Neural cell (in vitro differentiated cells): ENCODE measurements around the gene PLA2G6.

Experiments
- RAD21 ChIP-seq: fragments of 450-650 bp; conservative IDR thresholded peaks from 2 replicates; pipeline ENCODE4 v1.6.1; 2014; ENCODE audit warnings: antibody characterized with exemption, mild to moderate bottlenecking, moderate library complexity
- SMC3 ChIP-seq: fragments of 450-650 bp; conservative IDR thresholded peaks from 2 replicates; pipeline ENCODE4 v1.6.1; 2014; ENCODE audit warnings: antibody characterized with exemption, mild to moderate bottlenecking, moderate library complexity; ENCODE audit not compliant: poor library complexity
- TAF1 ChIP-seq: IDR thresholded peaks from 2 replicates; pipeline ENCODE4 v1.6.1; 2012; ENCODE audit warnings: low read depth
- TF ChIP-seq, protein P1 (sequence below): fragments of 450-650 bp; IDR thresholded peaks from 2 replicates; pipeline ENCODE4 v1.5.1; 2014; ENCODE audit warnings: antibody characterized with exemption, mild to moderate bottlenecking, moderate library complexity; ENCODE audit not compliant: poor library complexity, severe bottlenecking
- TF ChIP-seq, protein P2 (sequence below): IDR thresholded peaks from 2 replicates; pipeline ENCODE4 v1.6.1; 2012; ENCODE audit warnings: borderline replicate concordance

DNA sequence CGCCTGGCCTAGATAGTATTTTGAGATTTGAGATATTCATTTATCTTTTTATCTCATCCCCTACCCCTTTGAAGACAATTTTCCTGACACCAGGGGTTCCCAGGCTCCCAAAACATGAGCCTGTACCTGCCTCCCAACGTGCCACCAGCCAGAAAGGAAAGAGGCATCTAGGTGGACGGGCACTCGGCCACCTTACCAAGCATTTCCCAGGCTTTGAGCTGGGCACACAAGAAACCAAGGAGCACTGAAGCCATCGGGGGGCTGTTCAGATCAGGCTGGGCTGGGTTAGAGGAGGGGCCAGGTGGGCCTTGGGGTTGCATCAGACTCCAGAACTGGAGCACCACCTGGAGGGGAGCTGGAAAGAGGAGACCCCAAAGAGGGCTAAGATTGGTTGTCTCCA lies 42.7 kb downstream of the PLA2G6 start:
- TF ChIP-seq, protein P1, sequence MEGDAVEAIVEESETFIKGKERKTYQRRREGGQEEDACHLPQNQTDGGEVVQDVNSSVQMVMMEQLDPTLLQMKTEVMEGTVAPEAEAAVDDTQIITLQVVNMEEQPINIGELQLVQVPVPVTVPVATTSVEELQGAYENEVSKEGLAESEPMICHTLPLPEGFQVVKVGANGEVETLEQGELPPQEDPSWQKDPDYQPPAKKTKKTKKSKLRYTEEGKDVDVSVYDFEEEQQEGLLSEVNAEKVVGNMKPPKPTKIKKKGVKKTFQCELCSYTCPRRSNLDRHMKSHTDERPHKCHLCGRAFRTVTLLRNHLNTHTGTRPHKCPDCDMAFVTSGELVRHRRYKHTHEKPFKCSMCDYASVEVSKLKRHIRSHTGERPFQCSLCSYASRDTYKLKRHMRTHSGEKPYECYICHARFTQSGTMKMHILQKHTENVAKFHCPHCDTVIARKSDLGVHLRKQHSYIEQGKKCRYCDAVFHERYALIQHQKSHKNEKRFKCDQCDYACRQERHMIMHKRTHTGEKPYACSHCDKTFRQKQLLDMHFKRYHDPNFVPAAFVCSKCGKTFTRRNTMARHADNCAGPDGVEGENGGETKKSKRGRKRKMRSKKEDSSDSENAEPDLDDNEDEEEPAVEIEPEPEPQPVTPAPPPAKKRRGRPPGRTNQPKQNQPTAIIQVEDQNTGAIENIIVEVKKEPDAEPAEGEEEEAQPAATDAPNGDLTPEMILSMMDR: no peak
- no peak for TF ChIP-seq TAF1
- TF ChIP-seq RAD21: no peak
- TF ChIP-seq SMC3: no peak
- TF ChIP-seq, protein P2, sequence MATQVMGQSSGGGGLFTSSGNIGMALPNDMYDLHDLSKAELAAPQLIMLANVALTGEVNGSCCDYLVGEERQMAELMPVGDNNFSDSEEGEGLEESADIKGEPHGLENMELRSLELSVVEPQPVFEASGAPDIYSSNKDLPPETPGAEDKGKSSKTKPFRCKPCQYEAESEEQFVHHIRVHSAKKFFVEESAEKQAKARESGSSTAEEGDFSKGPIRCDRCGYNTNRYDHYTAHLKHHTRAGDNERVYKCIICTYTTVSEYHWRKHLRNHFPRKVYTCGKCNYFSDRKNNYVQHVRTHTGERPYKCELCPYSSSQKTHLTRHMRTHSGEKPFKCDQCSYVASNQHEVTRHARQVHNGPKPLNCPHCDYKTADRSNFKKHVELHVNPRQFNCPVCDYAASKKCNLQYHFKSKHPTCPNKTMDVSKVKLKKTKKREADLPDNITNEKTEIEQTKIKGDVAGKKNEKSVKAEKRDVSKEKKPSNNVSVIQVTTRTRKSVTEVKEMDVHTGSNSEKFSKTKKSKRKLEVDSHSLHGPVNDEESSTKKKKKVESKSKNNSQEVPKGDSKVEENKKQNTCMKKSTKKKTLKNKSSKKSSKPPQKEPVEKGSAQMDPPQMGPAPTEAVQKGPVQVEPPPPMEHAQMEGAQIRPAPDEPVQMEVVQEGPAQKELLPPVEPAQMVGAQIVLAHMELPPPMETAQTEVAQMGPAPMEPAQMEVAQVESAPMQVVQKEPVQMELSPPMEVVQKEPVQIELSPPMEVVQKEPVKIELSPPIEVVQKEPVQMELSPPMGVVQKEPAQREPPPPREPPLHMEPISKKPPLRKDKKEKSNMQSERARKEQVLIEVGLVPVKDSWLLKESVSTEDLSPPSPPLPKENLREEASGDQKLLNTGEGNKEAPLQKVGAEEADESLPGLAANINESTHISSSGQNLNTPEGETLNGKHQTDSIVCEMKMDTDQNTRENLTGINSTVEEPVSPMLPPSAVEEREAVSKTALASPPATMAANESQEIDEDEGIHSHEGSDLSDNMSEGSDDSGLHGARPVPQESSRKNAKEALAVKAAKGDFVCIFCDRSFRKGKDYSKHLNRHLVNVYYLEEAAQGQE: no peak
